Measurements from ENCODE around the gene CRTAC1. TPM values are rescaled to one million over a fixed set of nuclear protein-coding genes. Genes with fewer than 3 reads are reported as not detected.

The CRTAC1 gene
- total RNA-seq, 1 experiment from 2014 or later: 0.20 TPM

GRCh38 chr10:97910661-97911060 is 119.8 kb downstream of the CRTAC1 start:
- DNase-seq (ENCODE audit: low read depth, low spot score) (no peak), ATAC-seq (no peak)
- H3K4me2 ChIP-seq (ENCODE audit: low read length): no peak overlapping the region
- H3K36me3 ChIP-seq (ENCODE audit: control insufficient read depth in 1 of 2, insufficient read depth in 2 of 2, low read length in 2 of 2): no peaks in the 10 kb centered on the region
- H3K4me1 ChIP-seq (ENCODE audit: control insufficient read depth in 1 of 2, insufficient read depth in 2 of 2, low read length in 2 of 2): peaks cover 3 to 9% of the 10 kb centered on the region in 2 experiments; a peak in 3 of 4 replicates
- TF ChIP-seq RAD21 (IDR thresholded peaks at IDR 0.05; ENCODE audit: low read depth): no peak
- TF ChIP-seq MAX (IDR thresholded peaks at IDR 0.05): no peak
- TF ChIP-seq CBX3 (IDR thresholded peaks at IDR 0.05; ENCODE audit: low read depth): no peak
- TF ChIP-seq JUND (IDR thresholded peaks at IDR 0.05): no peak
- no peak for TF ChIP-seq POLR2AphosphoS5 (IDR thresholded peaks at IDR 0.05; ENCODE audit: low read depth, low read length)
- TF ChIP-seq ZNF274 (IDR thresholded peaks at IDR 0.05; ENCODE audit: low read depth, low read length): no peak
- TF ChIP-seq CEBPB (IDR thresholded peaks at IDR 0.05; ENCODE audit: low read depth): no peak
- TF ChIP-seq ATF3 (IDR thresholded peaks at IDR 0.05): no peak
- TF ChIP-seq TCF7L2 (IDR thresholded peaks at IDR 0.05; ENCODE audit: borderline replicate concordance, extremely low read depth, insufficient read depth, insufficient read length): no peak
- no peak for TF ChIP-seq REST (IDR thresholded peaks at IDR 0.05; ENCODE audit: low read depth)
- TF ChIP-seq, protein P1, sequence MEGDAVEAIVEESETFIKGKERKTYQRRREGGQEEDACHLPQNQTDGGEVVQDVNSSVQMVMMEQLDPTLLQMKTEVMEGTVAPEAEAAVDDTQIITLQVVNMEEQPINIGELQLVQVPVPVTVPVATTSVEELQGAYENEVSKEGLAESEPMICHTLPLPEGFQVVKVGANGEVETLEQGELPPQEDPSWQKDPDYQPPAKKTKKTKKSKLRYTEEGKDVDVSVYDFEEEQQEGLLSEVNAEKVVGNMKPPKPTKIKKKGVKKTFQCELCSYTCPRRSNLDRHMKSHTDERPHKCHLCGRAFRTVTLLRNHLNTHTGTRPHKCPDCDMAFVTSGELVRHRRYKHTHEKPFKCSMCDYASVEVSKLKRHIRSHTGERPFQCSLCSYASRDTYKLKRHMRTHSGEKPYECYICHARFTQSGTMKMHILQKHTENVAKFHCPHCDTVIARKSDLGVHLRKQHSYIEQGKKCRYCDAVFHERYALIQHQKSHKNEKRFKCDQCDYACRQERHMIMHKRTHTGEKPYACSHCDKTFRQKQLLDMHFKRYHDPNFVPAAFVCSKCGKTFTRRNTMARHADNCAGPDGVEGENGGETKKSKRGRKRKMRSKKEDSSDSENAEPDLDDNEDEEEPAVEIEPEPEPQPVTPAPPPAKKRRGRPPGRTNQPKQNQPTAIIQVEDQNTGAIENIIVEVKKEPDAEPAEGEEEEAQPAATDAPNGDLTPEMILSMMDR (IDR thresholded peaks at IDR 0.05 in 2 of 3, conservative IDR thresholded peaks at IDR 0.05 in 1 of 3; ENCODE audit: borderline replicate concordance in 1 of 3, insufficient read depth in 1 of 3, low read depth in 2 of 3, low read length in 2 of 3): no peak
- TF ChIP-seq, protein P2, sequence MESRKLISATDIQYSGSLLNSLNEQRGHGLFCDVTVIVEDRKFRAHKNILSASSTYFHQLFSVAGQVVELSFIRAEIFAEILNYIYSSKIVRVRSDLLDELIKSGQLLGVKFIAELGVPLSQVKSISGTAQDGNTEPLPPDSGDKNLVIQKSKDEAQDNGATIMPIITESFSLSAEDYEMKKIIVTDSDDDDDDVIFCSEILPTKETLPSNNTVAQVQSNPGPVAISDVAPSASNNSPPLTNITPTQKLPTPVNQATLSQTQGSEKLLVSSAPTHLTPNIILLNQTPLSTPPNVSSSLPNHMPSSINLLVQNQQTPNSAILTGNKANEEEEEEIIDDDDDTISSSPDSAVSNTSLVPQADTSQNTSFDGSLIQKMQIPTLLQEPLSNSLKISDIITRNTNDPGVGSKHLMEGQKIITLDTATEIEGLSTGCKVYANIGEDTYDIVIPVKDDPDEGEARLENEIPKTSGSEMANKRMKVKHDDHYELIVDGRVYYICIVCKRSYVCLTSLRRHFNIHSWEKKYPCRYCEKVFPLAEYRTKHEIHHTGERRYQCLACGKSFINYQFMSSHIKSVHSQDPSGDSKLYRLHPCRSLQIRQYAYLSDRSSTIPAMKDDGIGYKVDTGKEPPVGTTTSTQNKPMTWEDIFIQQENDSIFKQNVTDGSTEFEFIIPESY (IDR thresholded peaks at IDR 0.05; ENCODE audit: extremely low read depth, insufficient replicate concordance, low read length): no peak
- no TSS peak for BruUV-seq (replicated peaks)
- H3K4me3 ChIP-seq (replicated peaks in 1 of 2; ENCODE audit: low read depth in 1 of 2, low read length in 2 of 2): no peak overlapping the region
- CTCF ChIA-PET: interaction anchor here (2.1 kb wide), 1 partner anchor 131 kb away, joined by 12 read pairs; no protein-coding TSS in a partner anchor
- POLR2A ChIA-PET: no interaction called here
- intact Hi-C loops (cut with micrococcal nuclease): loop anchor here (10.0 kb wide), 2 partner anchors 324 to 754 kb away; no protein-coding TSS in a partner anchor
- H3K27me3 ChIP-seq (ENCODE audit: insufficient read depth, low read length): no peaks in the 10 kb centered on the region
- RAD21 ChIA-PET (ENCODE audit: low non-redundant PET in 1 of 2, low total read pairs in 2 of 2, uncharacterized antibody in 2 of 2, unreplicated experiment in 2 of 2): no interaction called here
- H3K9ac ChIP-seq (ENCODE audit: low read length): no peak overlapping the region
- no peak overlapping the region for H3K27ac ChIP-seq (ENCODE audit: low read depth, low read length)
- H3K9me3 ChIP-seq (ENCODE audit: control insufficient read depth in 1 of 2, insufficient read depth in 1 of 2, low read depth in 1 of 2, low read length in 2 of 2): no peaks in the 10 kb centered on the region
- no peaks in the 10 kb centered on the region for H4K20me1 ChIP-seq (ENCODE audit: insufficient read depth)
- no peaks in the 10 kb centered on the region for H3K79me2 ChIP-seq (ENCODE audit: insufficient read depth, low read length)
- H2AFZ ChIP-seq (ENCODE audit: low read depth, low read length, poor library complexity, severe bottlenecking): no peak overlapping the region
- no peaks in the 10 kb centered on the region for H3K9me2 ChIP-seq (ENCODE audit: insufficient read depth)

All from HCT116 (cell line).